HG03135 (cell line): ENCODE data around the gene SMYD3.
"Not testable (repeated sequence)": the region's sequence is repeated elsewhere in the genome, so short reads cannot be mapped to it uniquely, and the experiment has no call there.

ENCODE experiments used
- ATAC-seq: cut with Tn5 transposase; IDR thresholded peaks from one replicate; pipeline ENCODE4 v1.9.1; 2021; ENCODE audit warnings: mild to moderate bottlenecking, moderate library complexity; ENCODE audit not compliant: unreplicated experiment

Gene SMYD3

DNA sequence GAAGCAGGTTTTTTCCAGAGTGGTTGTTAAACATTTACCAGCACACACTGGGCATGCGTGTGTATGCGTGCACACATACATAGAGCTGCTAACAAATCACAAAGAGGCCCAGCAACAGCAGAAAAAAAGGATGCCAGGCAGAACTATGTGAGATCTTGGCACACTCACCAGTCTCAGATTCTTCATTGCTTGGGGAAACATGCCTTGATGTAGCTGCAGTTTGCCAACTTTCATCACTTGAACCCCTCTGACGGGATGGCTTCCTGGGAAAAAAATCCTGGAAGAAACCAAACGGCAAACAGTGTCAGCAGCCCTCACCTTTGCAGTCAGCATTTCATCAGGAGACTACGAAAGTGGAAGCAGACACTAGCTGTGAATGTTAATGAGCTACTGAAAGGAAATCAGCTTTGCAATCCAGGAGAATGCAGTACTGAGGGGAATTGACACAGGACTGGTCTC lies 743.2 kb downstream of the SMYD3 start:
- no peak for ATAC-seq

DNA sequence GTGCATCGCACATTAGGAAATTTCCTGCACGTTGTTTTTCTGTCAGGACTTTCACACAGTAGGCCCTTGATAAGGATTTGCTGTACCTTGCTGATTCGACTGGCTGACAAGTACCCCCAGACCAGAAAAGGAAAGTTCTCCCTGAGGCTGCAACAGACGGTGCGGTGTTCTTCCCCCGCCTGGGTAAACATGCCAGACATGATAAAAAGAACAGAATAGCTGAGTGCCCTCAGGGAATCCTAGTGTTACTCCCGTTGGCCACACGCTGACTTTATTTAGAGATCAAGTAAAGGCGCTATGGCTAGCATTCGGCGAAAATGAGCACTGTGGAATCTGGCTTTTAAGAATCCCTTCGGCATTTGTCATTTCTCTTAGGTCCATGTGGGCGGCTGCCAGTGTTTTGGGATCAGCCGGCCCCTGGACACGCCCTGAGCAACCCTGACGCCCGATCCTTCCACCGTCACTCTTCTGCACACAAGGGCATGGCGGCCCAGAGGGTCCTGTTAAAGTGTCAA lies 744.6 kb downstream of the SMYD3 start:
- no peak for ATAC-seq

DNA sequence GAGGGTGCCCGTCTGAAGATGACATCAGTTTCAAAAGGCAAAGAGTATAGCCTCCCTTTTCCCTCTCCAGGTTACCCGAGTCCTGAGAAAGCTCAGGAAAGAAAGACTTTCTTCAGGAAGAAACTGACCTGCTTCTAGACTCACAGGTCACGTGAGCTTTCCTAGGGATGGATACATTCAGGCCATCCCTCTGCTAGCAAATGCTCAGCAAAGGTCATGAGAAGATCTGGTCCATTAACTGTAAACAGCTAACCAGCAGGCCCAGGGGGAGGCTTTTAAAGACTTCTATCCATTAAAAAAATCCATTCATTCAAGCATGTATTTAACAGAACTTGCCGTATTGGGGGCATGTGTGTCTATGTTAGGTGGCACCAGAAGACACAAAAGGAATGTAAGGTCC lies 746.8 kb downstream of the SMYD3 start:
- no peak for ATAC-seq

DNA sequence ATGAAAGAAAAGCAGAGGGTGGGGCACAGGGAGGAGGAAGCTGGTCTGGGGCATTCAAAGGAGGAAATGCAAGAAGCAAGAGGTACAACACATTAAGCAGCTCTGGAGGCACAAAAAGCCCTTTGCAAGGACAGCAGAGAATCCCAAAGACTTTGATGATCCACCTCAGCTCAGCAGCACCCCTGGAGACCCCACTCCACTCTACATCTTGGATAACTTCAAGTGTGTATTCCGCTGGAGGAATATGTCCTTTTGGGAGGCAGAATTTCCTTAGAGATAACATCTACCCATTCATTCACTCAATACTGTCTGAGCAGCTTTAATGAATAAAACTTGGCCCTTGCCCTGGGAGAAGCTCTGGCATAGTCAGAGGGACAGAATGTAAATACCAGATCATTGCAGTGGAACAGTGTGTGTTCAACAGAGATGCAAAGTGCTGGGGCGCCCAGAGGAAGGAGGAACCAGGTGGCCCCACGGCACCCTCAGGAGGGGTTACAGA lies 752.6 kb downstream of the SMYD3 start:
- no peak for ATAC-seq

DNA sequence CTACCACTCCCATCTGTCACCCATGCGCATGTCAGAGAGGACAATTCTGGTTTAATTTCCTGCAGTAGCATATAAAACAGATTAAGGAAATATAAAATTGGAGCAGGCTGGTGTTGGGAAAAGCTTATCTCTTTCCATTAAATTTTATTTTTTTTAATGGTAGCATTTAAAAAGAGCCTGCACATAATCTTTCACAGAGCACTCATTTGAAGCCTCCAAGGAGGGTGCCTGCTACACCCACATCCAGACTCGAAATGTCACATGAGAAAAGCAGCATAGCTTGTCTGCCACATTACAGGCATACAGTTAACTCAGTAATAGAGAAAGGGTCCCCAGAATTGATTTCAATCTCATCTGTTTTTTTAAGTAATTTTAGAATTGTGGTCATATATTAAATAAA lies 753.3 kb downstream of the SMYD3 start:
- no peak for ATAC-seq

DNA sequence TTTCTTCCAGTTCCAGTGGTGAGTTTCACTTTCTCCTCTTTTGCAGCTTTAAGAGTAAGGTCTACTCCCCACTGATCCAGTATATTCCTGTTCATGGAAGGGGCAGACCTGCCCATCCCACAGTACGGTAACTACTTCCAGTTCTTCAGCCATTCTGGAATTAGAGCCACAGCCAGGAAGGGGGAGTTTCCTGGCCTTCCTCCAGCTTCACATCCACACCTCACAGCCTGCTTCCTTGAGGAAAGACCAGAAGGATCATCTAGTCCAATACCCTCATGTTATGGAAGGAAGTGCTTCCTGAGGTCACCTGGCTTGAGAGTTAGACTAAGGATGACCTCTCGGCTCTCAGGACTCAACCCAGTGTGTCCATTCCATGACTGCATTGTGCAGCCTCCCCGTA lies 754.5 kb downstream of the SMYD3 start:
- ATAC-seq: no peak

DNA sequence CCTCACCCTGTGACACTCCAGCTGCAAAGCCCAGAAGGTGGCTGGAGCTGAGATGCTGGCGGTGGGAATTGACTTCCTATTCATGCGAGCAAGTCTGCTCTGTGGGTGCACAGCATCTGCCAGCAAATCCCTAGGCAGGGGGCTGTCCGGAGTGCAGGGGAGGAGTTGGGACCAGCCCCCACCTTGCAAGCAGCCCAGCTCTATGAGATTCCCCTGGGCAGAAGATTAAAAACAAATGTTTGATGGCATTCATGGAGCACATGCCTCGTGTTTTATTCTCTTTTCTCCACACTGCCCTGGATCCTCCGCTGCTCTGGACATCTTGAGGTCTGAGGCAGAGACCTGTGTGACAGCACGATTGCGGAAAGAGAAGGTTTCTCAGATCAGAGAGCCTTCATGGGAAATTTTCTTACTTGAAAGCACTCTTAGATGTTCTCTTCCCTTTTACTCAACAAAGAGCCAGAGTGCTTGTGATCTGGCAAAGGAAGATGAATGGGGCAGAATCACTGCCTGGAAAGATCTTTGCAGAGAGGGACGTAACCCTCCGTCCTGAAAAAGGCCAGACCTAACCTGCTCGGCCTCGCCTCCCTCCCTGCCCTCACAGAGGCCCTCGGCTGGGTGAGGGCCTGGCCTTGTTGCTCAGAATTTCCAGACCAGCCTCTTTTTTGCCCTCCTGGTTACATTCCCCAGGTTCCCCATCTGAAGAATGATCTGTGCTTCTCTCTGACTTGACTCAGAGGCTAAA lies 755.2 kb downstream of the SMYD3 start:
- ATAC-seq: no peak

DNA sequence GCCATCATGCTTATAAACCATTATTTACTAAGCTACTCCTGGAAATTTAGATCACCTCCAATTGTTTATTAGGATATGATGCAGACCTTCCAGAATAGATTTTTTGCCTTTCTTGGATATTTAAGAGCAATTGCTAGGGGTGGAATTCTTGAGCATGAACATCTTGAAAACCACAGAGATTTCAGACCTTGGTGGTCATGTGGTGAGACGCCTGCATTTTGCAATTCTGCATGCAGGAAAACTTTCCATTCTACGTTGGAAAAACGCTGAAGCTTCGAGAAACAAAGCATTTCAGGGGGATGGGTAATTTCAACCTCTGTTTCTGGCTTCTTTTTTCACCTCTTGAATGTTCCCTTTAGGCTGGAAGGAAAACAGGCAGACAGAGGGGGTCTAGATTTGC lies 756.0 kb downstream of the SMYD3 start:
- no peak for ATAC-seq

DNA sequence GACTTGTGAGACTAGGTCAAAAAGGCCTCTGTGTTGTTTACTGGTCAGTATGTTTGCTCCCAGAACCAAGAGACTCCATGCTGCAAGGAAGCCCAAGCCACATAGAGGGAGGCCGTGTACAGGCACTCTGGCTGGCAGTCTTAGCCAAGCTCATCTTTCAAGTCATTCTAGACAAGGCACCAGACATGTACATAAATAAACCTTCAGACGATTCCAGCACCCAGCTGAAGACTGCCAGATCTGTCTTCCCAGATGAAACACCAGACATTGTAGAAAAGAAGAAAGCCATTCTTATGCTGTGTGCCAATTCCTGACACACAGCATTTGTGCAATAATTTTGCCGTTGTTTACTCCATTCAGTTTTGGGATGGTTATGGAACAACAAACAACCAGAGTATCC lies 756.8 kb downstream of the SMYD3 start:
- no peak for ATAC-seq

DNA sequence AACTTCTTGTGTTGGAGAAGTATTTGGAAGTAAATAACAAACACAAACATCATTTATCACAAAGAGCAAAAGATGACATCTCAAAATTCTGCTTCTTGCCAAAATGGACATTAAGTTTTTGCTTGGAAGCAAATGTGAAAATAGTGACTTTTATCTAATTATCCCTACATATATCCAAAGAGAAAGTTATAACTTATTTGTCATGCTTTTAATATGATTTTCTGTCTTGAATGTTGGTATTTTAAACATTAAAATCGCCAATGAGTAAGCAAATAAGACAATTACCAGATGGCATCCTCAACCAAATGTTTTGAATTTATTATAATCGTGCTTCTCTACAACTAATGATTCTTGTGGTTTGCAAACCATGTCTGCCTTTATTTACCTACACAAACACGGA lies 758.0 kb downstream of the SMYD3 start:
- no peak for ATAC-seq

DNA sequence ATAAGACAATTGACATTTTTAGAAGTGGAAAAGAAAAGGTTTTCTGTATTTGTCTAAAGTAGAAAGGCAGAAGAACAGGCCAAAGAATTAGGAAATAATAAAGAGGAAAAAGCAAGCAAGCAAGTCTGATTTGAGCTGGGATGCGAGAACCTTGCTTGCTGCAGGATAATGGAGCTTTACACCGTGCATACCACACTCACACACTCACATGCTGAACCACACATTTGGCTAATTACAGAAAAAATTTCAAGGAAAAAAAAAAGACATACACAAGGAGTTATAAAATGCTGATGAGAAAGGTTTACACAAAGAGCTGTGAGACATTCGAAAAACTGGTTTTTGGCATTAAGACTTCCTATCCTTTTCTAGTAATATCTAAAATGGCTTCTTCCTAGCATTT lies 758.4 kb downstream of the SMYD3 start:
- ATAC-seq: no peak

DNA sequence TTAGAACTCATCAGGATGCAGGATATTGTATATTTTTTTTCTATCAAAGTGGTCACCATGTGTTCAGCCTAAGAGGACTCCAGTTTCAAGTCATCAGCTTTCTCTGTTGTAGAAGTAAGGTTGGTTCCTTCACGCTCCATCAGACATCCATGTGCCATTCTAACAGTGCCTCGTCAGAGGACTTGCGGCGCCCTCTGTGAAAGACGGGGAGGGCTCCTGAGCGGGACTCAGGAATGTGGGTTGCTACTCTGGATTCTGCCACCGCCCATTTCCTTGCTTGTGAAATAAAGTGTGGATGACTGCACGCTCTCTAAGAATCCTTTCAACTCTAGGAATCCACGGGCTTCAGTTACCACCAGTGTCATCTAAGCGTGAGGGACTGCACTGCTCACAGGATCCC lies 758.8 kb downstream of the SMYD3 start:
- no peak for ATAC-seq

DNA sequence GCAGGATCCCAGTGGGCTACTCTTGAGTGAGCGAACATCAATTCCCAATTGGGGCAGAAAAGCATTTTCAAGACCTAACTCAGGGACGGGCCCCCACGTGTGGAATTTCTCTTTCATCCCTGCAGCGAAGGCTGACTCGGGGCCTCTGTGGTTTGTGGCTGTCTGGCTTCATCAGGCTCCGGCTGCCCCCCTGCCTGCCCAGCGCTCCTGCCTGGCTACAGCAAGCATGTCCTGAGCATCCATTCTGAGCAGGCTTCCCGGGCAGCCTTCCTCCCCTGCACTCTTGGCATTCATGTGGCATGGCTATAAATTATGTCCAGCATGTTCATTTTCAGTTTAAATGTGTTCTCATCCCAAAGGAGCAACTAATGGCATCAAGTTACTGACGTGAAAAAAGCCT lies 764.2 kb downstream of the SMYD3 start:
- ATAC-seq: no peak

DNA sequence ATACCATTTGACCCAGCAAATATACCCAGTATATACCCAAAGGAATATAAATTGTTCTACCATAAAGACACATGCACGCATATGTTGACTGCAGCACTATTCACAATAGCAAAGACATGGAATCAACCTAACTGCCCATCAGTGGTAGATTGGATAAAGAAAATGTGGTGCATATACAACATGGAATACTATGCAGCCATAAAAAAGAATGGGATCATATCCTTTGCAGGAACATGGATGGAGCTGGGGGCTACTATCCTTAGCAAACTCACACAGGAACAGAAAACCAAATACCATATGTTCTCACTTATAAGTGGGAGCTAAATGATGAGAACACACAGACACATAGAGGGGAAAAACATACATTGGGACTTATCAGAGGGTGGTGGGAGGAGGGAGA lies 766.7 kb downstream of the SMYD3 start:
- not testable (repeated sequence) for ATAC-seq

DNA sequence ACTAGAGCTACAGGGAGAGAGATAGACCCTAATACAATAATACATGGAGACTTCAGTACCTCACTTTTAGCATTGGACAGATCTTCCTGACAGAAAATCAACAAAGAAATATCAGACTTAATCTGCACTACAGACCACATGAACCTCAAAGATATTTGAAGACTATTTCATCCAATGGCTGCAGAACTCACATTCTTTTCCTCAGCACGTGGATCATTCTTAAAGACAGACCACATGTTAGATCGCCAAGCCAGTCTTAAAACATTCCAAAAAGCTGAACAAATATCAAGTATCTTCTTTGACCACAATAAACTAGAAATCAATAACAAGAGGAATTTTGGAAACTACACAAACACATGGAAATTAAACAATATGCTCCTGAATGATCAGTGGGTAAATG lies 776.3 kb downstream of the SMYD3 start:
- ATAC-seq: no peak

DNA sequence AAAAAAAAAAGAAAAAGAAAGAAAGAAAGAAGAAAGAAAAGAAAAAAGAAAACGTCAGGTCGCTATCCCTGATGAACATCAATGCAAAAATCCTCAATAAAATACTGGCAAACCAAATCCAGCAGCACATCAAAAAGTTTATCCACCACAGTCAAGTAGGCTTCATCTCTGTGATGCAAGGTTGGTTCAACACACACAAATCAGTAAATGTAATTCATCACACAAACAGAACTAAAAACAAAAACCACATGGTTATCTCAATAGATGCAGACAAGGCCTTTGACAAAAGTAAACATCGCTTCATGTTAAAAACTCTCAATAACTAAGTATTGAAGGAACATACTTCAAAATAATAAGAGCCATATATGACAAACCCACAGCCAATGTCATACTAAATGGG lies 779.0 kb downstream of the SMYD3 start:
- not testable (repeated sequence) for ATAC-seq

DNA sequence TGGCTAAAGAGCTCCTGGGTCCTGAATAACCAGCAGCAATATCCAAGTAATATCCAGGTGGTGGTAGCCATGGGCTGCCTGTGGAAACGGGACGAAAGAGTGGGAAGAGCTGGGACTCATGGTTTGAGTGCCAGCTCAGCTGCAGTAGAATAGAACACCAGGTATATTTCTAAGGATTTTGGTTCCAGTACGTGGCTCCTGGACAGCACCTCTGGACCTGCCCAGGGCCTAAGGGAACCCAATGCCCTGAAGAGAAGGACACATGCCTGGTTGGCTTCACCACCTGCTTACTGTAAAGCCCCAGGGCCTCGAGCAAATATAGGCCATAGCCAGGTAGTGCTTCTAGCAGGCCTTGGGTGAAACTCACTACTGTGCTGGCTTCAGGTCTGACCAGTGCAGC lies 785.6 kb downstream of the SMYD3 start:
- ATAC-seq: no peak

DNA sequence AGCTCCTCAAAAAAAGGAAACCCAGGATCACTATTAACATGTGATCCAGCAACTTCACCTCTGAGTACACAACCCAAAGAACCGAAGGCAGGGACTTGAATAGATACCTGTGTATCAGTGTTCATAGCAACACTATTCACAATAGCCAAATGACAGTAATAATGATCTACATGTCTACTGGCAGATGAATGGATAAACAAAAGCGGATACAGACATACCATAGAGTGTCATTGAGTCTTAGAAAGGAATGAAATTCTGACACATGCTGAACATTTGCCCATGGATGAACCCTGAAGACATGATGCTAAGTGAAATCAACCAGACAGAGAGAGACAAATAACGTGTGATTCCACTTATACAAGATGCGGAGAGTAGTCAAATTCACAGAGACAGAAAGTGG lies 788.1 kb downstream of the SMYD3 start:
- no peak for ATAC-seq

DNA sequence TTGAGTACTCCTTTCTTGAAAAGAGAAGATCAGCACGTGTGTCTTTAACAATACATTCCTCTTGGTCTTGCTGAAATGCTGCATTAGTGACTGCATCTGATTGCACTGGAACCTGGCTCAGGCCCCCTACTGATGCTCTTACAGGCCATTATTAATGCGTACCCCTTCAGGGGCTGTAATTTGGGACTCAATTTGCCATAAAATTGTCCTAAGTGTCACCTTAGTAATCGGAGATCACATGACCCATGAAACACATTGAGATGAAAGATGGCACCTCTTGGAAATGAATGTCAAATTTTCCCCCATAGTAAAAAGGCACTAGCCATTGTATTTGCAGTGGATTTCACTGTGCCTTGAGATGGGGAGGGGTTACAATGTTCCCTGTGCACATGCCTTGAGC lies 789.0 kb downstream of the SMYD3 start:
- no peak for ATAC-seq

DNA sequence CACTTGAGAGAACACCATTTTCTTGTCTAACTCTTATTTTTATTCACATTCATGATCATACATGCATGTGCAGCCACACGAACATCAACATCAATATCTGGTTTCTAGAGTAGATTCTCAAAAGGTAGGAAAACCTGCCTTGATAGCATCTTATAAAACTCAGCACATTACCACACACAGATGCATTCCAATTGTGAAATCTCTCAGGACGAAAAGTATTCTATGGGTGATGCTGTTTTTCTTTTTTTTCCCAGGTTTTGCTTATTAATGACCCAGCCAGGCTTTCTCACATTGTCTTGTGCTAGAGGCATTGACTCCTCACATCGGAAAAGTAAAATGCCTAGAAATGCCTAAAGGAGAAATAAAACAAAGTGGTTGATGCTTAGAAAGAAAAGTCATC lies 789.5 kb downstream of the SMYD3 start:
- no peak for ATAC-seq

DNA sequence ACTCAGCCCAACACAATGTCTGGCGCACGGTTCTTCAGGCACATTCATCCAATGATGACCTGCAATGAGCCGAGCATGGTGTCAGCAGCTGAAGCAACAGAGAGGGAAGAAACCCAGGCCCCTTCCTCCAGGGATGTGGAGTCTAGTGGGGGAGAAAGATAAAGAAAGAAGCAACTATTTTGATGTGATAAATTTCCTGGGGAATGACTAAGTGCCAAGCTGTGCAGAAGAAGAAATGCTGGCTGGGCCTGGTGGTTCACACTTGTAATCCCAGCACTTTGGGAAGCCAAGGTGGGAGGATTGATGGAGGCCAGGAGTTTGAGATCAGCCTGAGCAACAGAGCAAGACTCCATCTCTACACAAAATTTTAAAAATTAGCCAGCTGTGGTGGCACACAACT lies 790.5 kb downstream of the SMYD3 start:
- ATAC-seq: no peak

DNA sequence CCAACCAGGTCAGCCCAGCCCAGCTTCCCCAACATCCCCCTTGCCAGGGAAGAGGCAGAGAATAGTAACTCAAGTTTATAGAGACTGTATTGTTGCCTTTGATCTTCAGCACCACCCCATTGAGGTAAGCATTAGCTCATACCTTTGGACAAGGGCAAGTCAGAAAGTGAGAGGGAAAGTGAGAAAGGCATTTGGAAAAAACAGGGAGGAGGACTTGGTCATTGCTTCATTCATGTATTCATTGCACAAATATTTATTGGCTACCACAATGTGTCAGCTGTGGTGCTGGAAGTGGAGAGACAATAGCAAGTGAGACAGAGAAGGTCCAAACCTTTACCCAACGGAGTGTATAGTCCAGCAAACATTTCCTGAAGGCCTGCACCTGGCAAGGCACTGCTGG lies 791.1 kb downstream of the SMYD3 start:
- ATAC-seq: no peak

DNA sequence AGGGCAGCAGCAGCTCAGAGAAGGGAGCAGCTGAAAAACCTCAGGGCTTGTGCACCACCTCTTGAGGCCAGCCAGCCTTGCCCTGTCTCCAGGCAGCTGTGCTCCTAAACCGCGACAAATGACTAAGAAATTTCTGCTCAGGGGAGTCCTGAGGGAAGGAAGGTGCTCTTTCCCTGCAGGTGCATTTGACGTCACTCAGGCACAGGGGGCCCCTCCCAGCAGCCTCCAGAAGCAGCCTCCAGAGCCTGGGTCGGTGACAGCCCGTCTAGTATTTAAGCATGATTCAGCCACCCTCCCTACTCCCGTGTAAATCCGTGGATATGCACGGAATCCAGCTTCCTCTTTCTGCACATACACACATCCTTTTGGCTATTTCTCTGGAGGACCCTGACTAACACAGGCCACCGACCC lies 791.8 kb downstream of the SMYD3 start:
- no peak for ATAC-seq
